SK-N-SH (cell line): ENCODE results near the gene MYH11.

Experiments
- CHD2 ChIP-seq: fragments of 150-350 bp; IDR thresholded peaks from 2 replicates; pipeline ENCODE4 v1.6.1; 2018; ENCODE audit warnings: low read length; ENCODE audit not compliant: partially characterized antibody
- CTCF ChIP-seq: fragments of 200-600 bp; sonication (generic); IDR thresholded peaks from 2 replicates; pipeline ENCODE4 v1.6.1; 2017; ENCODE audit warnings: antibody characterized with exemption, mild to moderate bottlenecking, moderate library complexity
- EP300 ChIP-seq, 2 experiments: IDR thresholded peaks; 2 replicates each; pipeline versions ENCODE4 v1.4.0 to v1.6.1; 2012; ENCODE audit warnings: borderline replicate concordance in 1 of 2, low read depth in 1 of 2, low read length in 1 of 2
- FOXM1 ChIP-seq: IDR thresholded peaks from 2 replicates; pipeline ENCODE4 v1.4.0; 2012; ENCODE audit warnings: low read depth, mild to moderate bottlenecking
- JUND ChIP-seq: IDR thresholded peaks from 2 replicates; pipeline ENCODE4 v1.4.0; 2012
- MAX ChIP-seq: IDR thresholded peaks from 2 replicates; pipeline ENCODE4 v1.4.0; 2012; ENCODE audit warnings: low read depth
- NFIC ChIP-seq: IDR thresholded peaks from 2 replicates; pipeline ENCODE4 v1.4.0; 2012; ENCODE audit warnings: borderline replicate concordance
- POLR2AphosphoS5 ChIP-seq: IDR thresholded peaks from 2 replicates; pipeline ENCODE4 v1.6.1; 2012; ENCODE audit warnings: low read depth, low read length
- RAD21 ChIP-seq: IDR thresholded peaks from 2 replicates; pipeline ENCODE4 v1.6.1; 2012; ENCODE audit warnings: mild to moderate bottlenecking, low read length
- REST ChIP-seq: IDR thresholded peaks from 2 replicates; pipeline ENCODE4 v1.6.1; 2012; ENCODE audit warnings: mild to moderate bottlenecking, low read depth, low read length, moderate library complexity
- RFX5 ChIP-seq: IDR thresholded peaks from 2 replicates; pipeline ENCODE4 v1.6.1; 2012; ENCODE audit warnings: mild to moderate bottlenecking, improper control_type of control experiment, low read length
- RXRA ChIP-seq: IDR thresholded peaks from 2 replicates; pipeline ENCODE4 v1.4.0; 2012; ENCODE audit warnings: low read depth, mild to moderate bottlenecking, borderline replicate concordance
- SMC3 ChIP-seq: IDR thresholded peaks from 2 replicates; pipeline ENCODE4 v1.6.1; 2012; ENCODE audit warnings: low read depth, low read length, improper control_type of control experiment
- TAF1 ChIP-seq: IDR thresholded peaks from 2 replicates; pipeline ENCODE4 v1.6.1; 2012; ENCODE audit warnings: low read depth, mild to moderate bottlenecking, low read length, moderate library complexity, borderline replicate concordance

- TF ChIP-seq CHD2 (no peak), RAD21 (no peak), CTCF (no peak), EP300 (IDR thresholded peaks at IDR 0.05; ENCODE audit: borderline replicate concordance in 1 of 2, low read depth in 1 of 2, low read length in 1 of 2) (no peak), RFX5 (no peak), MAX (no peak), REST (no peak), POLR2AphosphoS5 (no peak), RXRA (no peak), JUND (no peak), SMC3 (no peak), FOXM1 (no peak), NFIC (no peak), TAF1 (no peak)
These were observed 16.5 kb upstream of the MYH11 start for GRCh38 chr16:15873301-15873700.
